ENCODE data around the gene PABPN1L. TPM values are rescaled to one million over a fixed set of nuclear protein-coding genes. Genes with fewer than 3 reads are reported as not detected.
A peak's percentile ranks its signal among the peaks of the same experiment; 100 is the strongest.

Gene PABPN1L
- total RNA-seq, 1 donor from 2014 or later: 0.46 TPM

GRCh38 chr16:88888461-88889387, 22.3 kb upstream of the PABPN1L start:
- Mint-ChIP-seq H3K27ac (no peak overlapping the region), H3K9me3 (ENCODE audit: low read depth) (no peaks in the 10 kb centered on the region), H3K36me3 (ENCODE audit: insufficient read depth) (peaks cover 3% of the 10 kb centered on the region), H3K27me3 (no peaks in the 10 kb centered on the region), H3K4me3 (ENCODE audit: low read depth) (no peak overlapping the region), H3K4me1 (ENCODE audit: low read depth) (no peaks in the 10 kb centered on the region)
- TF ChIP-seq, protein P1, sequence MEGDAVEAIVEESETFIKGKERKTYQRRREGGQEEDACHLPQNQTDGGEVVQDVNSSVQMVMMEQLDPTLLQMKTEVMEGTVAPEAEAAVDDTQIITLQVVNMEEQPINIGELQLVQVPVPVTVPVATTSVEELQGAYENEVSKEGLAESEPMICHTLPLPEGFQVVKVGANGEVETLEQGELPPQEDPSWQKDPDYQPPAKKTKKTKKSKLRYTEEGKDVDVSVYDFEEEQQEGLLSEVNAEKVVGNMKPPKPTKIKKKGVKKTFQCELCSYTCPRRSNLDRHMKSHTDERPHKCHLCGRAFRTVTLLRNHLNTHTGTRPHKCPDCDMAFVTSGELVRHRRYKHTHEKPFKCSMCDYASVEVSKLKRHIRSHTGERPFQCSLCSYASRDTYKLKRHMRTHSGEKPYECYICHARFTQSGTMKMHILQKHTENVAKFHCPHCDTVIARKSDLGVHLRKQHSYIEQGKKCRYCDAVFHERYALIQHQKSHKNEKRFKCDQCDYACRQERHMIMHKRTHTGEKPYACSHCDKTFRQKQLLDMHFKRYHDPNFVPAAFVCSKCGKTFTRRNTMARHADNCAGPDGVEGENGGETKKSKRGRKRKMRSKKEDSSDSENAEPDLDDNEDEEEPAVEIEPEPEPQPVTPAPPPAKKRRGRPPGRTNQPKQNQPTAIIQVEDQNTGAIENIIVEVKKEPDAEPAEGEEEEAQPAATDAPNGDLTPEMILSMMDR (IDR thresholded peaks at IDR 0.05; ENCODE audit: unreplicated experiment): no peak
- DNase-seq (ENCODE audit: low spot score, unreplicated experiment): no peak

DNA sequence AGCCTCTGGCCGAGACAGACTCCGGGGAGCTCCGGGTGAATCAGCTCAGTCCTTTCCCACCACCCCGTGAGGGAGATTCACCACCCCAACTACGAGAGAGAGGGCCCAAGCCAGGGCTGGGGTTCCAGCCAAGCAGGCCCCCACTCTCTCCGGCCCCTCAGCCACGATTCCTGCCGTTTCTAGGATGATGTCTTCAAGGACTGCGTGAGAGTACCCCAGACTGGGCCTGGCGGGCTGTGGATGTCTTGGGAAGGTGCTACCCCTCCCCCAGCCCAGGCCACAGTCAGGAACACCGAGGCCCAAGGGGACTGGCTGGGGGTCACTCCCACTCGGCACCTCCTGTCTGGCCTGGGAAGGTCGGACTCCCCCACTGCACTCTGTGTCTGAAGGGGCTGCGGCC, 21.6 kb upstream of the PABPN1L start:
- H3K9me3 Mint-ChIP-seq (ENCODE audit: low read depth): no peaks in the 10 kb centered on the region
- no peaks in the 10 kb centered on the region for H3K27me3 Mint-ChIP-seq
- H3K4me3 Mint-ChIP-seq (ENCODE audit: low read depth): no peak overlapping the region
- peak overlapping the region; percentile 84 for H3K27ac Mint-ChIP-seq
- H3K36me3 Mint-ChIP-seq (ENCODE audit: insufficient read depth): peaks cover 5% of the 10 kb centered on the region
- H3K4me1 Mint-ChIP-seq (ENCODE audit: low read depth): no peaks in the 10 kb centered on the region
- no peak for DNase-seq (ENCODE audit: low spot score, unreplicated experiment)
- TF ChIP-seq, protein P1 (IDR thresholded peaks at IDR 0.05; ENCODE audit: unreplicated experiment): no peak

GRCh38 chr16:88886845-88887521, 20.5 kb upstream of the PABPN1L start:
- H3K9me3 Mint-ChIP-seq (ENCODE audit: low read depth): no peaks in the 10 kb centered on the region
- TF ChIP-seq, protein P1 (IDR thresholded peaks at IDR 0.05; ENCODE audit: unreplicated experiment): no peak
- no peaks in the 10 kb centered on the region for H3K27me3 Mint-ChIP-seq
- no peak overlapping the region for H3K27ac Mint-ChIP-seq
- H3K36me3 Mint-ChIP-seq (ENCODE audit: insufficient read depth): peaks cover 5% of the 10 kb centered on the region
- H3K4me1 Mint-ChIP-seq (ENCODE audit: low read depth): no peaks in the 10 kb centered on the region
- DNase-seq (ENCODE audit: low spot score, unreplicated experiment): no peak
- H3K4me3 Mint-ChIP-seq (ENCODE audit: low read depth): no peak overlapping the region

DNA sequence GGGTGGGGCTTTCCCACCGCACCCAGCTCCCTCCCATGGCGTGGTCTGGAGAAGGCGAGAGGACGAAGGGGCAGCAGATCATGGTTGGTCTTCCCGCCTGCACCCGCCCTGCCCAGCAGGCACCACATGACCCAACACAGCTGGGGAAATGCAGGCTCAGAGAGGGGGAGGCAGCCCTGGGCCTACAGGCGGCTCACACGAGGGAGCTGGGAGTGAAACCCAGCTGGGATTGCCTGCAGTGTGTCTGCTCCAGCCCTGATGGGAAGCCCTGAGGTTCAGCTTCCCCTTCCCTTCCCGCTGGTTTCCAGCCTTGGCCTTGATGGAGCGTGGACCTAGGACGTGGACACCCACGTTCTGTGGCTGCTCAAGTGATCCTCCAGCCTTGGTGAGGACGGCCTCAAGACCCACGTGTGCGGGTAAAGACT, 20.0 kb upstream of the PABPN1L start:
- Mint-ChIP-seq H3K4me3 (ENCODE audit: low read depth) (no peak overlapping the region), H3K4me1 (ENCODE audit: low read depth) (no peaks in the 10 kb centered on the region), H3K27me3 (no peaks in the 10 kb centered on the region), H3K27ac (peak overlapping the region; percentile 49), H3K9me3 (ENCODE audit: low read depth) (no peaks in the 10 kb centered on the region), H3K36me3 (ENCODE audit: insufficient read depth) (peaks cover 5% of the 10 kb centered on the region)
- DNase-seq (ENCODE audit: low spot score, unreplicated experiment): no peak
- TF ChIP-seq, protein P1 (IDR thresholded peaks at IDR 0.05; ENCODE audit: unreplicated experiment): no peak

DNA sequence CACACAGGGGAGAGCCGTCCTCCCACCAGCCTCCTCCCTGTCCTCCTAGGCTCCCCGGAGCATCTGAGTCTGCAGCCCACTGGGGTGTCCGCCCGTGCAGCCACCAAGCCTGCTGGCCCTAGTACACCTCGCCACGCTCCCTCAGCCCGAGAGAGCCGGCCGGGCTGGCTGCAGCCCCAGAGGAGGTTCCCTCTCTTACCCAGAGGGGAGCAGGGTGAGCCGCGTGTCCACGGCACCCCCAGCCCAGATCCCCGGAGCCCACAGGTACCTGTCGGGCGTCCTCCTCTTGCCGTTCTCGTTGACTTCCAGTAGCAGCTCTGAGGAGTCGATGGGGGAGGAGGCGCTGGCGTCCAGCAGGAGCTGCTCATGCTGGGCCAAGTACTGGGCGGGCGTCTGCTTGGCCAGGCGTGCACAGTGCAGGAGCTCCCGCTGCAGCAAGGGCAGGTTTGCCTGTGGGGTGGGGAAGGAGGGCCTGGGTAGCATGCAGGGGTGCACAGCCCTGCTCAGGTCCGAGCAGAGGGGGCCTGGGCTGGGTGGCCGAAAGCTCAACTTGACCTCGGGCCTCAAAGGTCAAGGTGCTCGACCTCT, 19.3 kb upstream of the PABPN1L start:
- Mint-ChIP-seq H3K4me3 (ENCODE audit: low read depth) (no peak overlapping the region), H3K9me3 (ENCODE audit: low read depth) (no peaks in the 10 kb centered on the region)

More for the DNA sequence above, 19.3 kb upstream of the PABPN1L start:
- H3K4me1 Mint-ChIP-seq (ENCODE audit: low read depth): no peaks in the 10 kb centered on the region
- TF ChIP-seq, protein P1 (IDR thresholded peaks at IDR 0.05; ENCODE audit: unreplicated experiment): no peak
- H3K36me3 Mint-ChIP-seq (ENCODE audit: insufficient read depth): peaks cover 5% of the 10 kb centered on the region
- DNase-seq (ENCODE audit: low spot score, unreplicated experiment): no peak
- no peak overlapping the region for H3K27ac Mint-ChIP-seq
- no peaks in the 10 kb centered on the region for H3K27me3 Mint-ChIP-seq
